IPS DF 6.9 (cell line): ENCODE measurements around the gene SASH1.

Experiments
- DNase-seq: peaks from one replicate; pipeline ENCODE4 v3.0.0-alpha.2; 2013; ENCODE audit warnings: low read depth, low spot score
- H3K27ac ChIP-seq: one replicate; pipeline ENCODE4 v1.5.1; 2013; ENCODE audit warnings: low read length, control low read depth
- H3K27me3 ChIP-seq: 2 replicates; pipeline ENCODE4 v1.6.1; 2013; ENCODE audit warnings: mild to moderate bottlenecking, low read length; ENCODE audit not compliant: control insufficient read depth, insufficient read depth
- H3K36me3 ChIP-seq: 2 replicates; pipeline ENCODE4 v1.6.1; 2013; ENCODE audit warnings: low read length; ENCODE audit not compliant: control insufficient read depth, insufficient read depth
- H3K4me1 ChIP-seq: 2 replicates; pipeline ENCODE4 v1.6.1; 2013; ENCODE audit warnings: low read length; ENCODE audit not compliant: control insufficient read depth, insufficient read depth
- H3K4me3 ChIP-seq: 2 replicates; pipeline ENCODE4 v1.5.1; 2013; ENCODE audit warnings: mild to moderate bottlenecking, low read length
- H3K9me3 ChIP-seq: 2 replicates; pipeline ENCODE4 v1.6.1; 2013; ENCODE audit warnings: low read length, inconsistent platforms; ENCODE audit not compliant: control insufficient read depth, insufficient read depth
- WGBS: extraction: QIAGEN DNeasy Blood & Tissue Kit; methylation state at CpG from one replicate; pipeline ENCODE4 v1.1.7; 2013; ENCODE audit warnings: mixed read lengths, missing lambda C conversion rate; ENCODE audit not compliant: insufficient read length, insufficient coverage; 5-methylcytosine and 5-hydroxymethylcytosine counted together

The SASH1 gene

GRCh38 chr6:148465011-148465335 is 122.3 kb downstream of the SASH1 start:
- Histone ChIP-seq H3K4me3 (no peak overlapping the region), H3K36me3 (no peaks in the 10 kb centered on the region), H3K27me3 (no peaks in the 10 kb centered on the region), H3K9me3 (no peaks in the 10 kb centered on the region), H3K27ac (no peak overlapping the region), H3K4me1 (no peaks in the 10 kb centered on the region)
- WGBS, result no CpG with 5 or more reads among the region's 5 CpGs
- DNase-seq, result no peak

- no peak for DNase-seq
- no CpG with 5 or more reads among the region's 6 CpGs for WGBS
These were observed 123.0 kb downstream of the SASH1 start for GRCh38 chr6:148465670-148466069.

GRCh38 chr6:148466158-148466557 is 123.5 kb downstream of the SASH1 start:
- DNase-seq, result no peak
- WGBS, result no CpG with 5 or more reads among the region's 4 CpGs
- no peak overlapping the region for H3K27ac ChIP-seq

More at GRCh38 chr6:148465670-148466069, 123.0 kb downstream of the SASH1 start:
- H3K27ac ChIP-seq, result no peak overlapping the region
- H3K4me3 ChIP-seq, result no peak overlapping the region
- no peaks in the 10 kb centered on the region for H3K36me3 ChIP-seq
- no peaks in the 10 kb centered on the region for H3K9me3 ChIP-seq
- H3K4me1 ChIP-seq, result peaks cover 2% of the 10 kb centered on the region; the same call in 1 of the 2 replicates
- no peaks in the 10 kb centered on the region for H3K27me3 ChIP-seq

GRCh38 chr6:148467926-148468325 is 125.3 kb downstream of the SASH1 start:
- no peaks in the 10 kb centered on the region for H3K9me3 ChIP-seq
- WGBS, result no CpG with 5 or more reads among the region's 4 CpGs
- H3K36me3 ChIP-seq, result no peaks in the 10 kb centered on the region
- H3K4me1 ChIP-seq, result peaks cover 3% of the 10 kb centered on the region; the same call in 1 of the 2 replicates
- no peak for DNase-seq
- H3K27ac ChIP-seq, result no peak overlapping the region
- no peaks in the 10 kb centered on the region for H3K27me3 ChIP-seq
- H3K4me3 ChIP-seq, result no peak overlapping the region

More at GRCh38 chr6:148466158-148466557, 123.5 kb downstream of the SASH1 start:
- Histone ChIP-seq H3K4me1 (peaks cover 3% of the 10 kb centered on the region; the same call in 1 of the 2 replicates), H3K9me3 (no peaks in the 10 kb centered on the region), H3K36me3 (no peaks in the 10 kb centered on the region), H3K4me3 (no peak overlapping the region), H3K27me3 (no peaks in the 10 kb centered on the region)

GRCh38 chr6:148470156-148470555 is 127.5 kb downstream of the SASH1 start:
- Histone ChIP-seq H3K27me3 (no peaks in the 10 kb centered on the region), H3K36me3 (no peaks in the 10 kb centered on the region), H3K9me3 (no peaks in the 10 kb centered on the region), H3K27ac (no peak overlapping the region), H3K4me3 (no peak overlapping the region), H3K4me1 (peaks cover 3% of the 10 kb centered on the region; the same call in 1 of the 2 replicates)
- no CpG with 5 or more reads among the region's 8 CpGs for WGBS
- no peak for DNase-seq

- DNase-seq, result no peak
- H3K9me3 ChIP-seq, result no peaks in the 10 kb centered on the region
- no peak overlapping the region for H3K27ac ChIP-seq
- H3K36me3 ChIP-seq, result no peaks in the 10 kb centered on the region
- H3K4me3 ChIP-seq, result no peak overlapping the region
- WGBS, result no CpG with 5 or more reads among the region's 10 CpGs
- peaks cover 3% of the 10 kb centered on the region; the same call in 1 of the 2 replicates for H3K4me1 ChIP-seq
- H3K27me3 ChIP-seq, result no peaks in the 10 kb centered on the region
These were observed 128.2 kb downstream of the SASH1 start for GRCh38 chr6:148470606-148471465.

GRCh38 chr6:148471624-148472159 is 129.1 kb downstream of the SASH1 start:
- peaks cover 3% of the 10 kb centered on the region; the same call in 1 of the 2 replicates for H3K4me1 ChIP-seq
- no peak overlapping the region for H3K4me3 ChIP-seq
- H3K27ac ChIP-seq, result no peak overlapping the region
- no peak for DNase-seq
- WGBS, result no CpG with 5 or more reads among the region's 9 CpGs
- no peaks in the 10 kb centered on the region for H3K9me3 ChIP-seq
- H3K27me3 ChIP-seq, result no peaks in the 10 kb centered on the region
- H3K36me3 ChIP-seq, result no peaks in the 10 kb centered on the region

GRCh38 chr6:148472171-148473105 is 129.8 kb downstream of the SASH1 start:
- Histone ChIP-seq H3K9me3 (no peaks in the 10 kb centered on the region), H3K4me3 (no peak overlapping the region), H3K36me3 (no peaks in the 10 kb centered on the region), H3K27me3 (no peaks in the 10 kb centered on the region), H3K27ac (no peak overlapping the region), H3K4me1 (peaks cover 3% of the 10 kb centered on the region; the same call in 1 of the 2 replicates)
- no CpG with 5 or more reads among the region's 12 CpGs for WGBS
- no peak for DNase-seq

- Histone ChIP-seq H3K4me1 (no peaks in the 10 kb centered on the region), H3K4me3 (no peak overlapping the region), H3K27ac (no peak overlapping the region), H3K27me3 (no peaks in the 10 kb centered on the region), H3K9me3 (no peaks in the 10 kb centered on the region), H3K36me3 (no peaks in the 10 kb centered on the region)
- WGBS, result no CpG with 5 or more reads among the region's 5 CpGs
- DNase-seq, result no peak
These were observed 136.9 kb downstream of the SASH1 start for GRCh38 chr6:148479497-148479896.

- no CpG with 5 or more reads among the region's 10 CpGs for WGBS
- Histone ChIP-seq H3K4me3 (no peak overlapping the region), H3K27me3 (no peaks in the 10 kb centered on the region), H3K9me3 (no peaks in the 10 kb centered on the region), H3K4me1 (no peaks in the 10 kb centered on the region), H3K27ac (no peak overlapping the region), H3K36me3 (no peaks in the 10 kb centered on the region; the same call in 1 of the 2 replicates)
- no peak for DNase-seq
These were observed 144.8 kb downstream of the SASH1 start for GRCh38 chr6:148487461-148487860.
